Effector CD8-positive, alpha-beta T cell (primary cell): ENCODE results near the gene CCNL2.
A peak's percentile ranks its signal among the peaks of the same experiment; 100 is the strongest.

ENCODE experiments used
- DNase-seq: peaks from one replicate; lab custom pipeline; 2025; lab: John Stamatoyannopoulos, UW

CCNL2 gene

GRCh38 chr1:1342061-1342562, 57.0 kb downstream of the CCNL2 start:
- DNase-seq = no peak

DNA sequence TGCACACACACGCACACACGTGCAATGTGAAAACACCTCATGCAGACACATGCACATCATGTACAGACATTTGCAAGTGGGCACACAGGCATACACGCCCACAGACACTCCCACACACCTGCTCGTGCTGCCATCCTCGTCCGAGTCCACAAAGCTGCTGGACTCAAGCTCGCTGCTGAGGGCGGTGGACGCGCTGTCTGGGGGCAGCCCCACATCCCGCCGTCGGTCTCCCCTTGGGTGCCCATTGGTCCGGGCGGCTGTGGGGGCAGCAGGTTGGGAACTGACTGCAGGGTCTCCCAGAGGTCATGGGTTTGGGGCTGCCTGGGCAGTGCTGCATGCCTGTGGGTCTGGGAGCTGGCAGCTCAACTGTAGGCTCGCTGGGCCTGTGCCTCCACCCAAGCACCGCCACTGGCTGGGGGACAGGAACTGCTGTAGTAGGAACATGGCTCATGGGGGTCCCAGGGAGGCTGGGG, 57.5 kb downstream of the CCNL2 start:
- no peak for DNase-seq

DNA sequence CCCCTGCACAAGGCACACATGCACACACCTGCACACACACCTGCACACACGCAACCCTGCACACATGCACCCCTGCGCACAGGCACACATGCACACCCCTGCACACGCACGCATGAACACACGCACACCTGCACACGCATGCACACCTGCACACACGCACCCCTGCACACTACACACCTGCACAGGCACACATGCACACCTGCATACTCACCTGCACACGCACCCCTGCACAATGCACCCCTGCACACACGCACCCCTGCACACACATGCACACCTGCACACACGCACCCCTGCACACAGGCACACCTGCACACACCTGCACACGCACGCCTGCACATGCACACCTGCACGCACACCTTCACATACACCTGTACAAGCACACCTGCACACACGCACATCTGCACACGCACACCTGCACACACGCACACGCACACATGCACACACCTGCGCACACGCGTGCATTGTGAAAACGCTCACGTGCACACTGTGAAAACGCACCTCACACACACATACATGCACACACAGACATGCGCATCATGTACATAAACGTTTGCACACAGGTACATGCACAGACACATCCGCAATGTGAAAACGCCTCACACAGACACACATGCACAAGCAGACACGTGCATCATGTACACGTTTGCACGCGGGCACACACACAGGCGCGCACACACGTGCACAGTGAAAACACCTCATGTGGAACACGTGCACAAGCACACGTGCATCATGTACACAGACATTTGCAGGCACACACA, 58.2 kb downstream of the CCNL2 start:
- DNase-seq = no peak

DNA sequence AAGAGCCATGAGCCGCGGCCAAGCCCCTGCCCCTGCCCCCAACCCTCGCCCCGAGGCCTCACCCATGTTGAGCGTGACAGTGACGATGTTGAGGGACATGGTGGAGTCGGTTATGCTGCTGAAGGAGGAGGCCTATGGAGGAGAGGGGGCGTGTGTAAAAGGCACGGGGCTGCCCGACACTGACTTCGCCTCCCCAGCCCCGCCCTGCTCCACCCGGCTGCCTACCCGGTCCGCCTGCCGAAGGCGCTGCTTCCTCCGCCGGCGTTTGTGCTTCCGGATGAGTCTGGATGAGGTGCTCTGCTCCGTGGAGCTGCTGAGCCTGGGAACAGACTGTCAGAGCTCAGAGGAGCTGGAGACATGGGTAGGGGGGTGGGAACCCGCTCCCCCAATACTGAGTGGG, 59.0 kb downstream of the CCNL2 start:
- no peak for DNase-seq

DNA sequence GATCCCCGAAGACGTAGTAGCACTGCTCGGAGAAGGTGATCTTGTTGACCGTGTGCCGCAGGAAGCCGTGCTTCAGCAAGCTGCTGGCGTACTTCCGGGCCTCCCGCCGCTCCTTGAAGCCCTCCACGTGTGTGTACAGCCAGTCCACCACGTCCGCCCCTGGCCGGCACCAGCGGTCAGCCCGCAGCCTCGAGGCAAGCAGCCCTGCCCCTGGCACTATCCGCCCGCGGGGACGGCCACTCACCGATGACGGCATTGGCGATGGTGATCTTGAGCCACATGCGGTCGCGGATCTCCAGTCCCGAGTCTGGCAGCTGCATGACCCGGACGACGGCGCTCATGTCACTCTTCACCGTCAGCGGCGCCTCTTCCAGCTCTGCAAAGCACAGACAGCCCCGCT, 60.9 kb downstream of the CCNL2 start:
- DNase-seq = no peak

GRCh38 chr1:1337793-1338147, 61.4 kb downstream of the CCNL2 start:
- DNase-seq = peak; percentile 17

GRCh38 chr1:1336931-1337792, 62.0 kb downstream of the CCNL2 start:
- no peak for DNase-seq

GRCh38 chr1:1336446-1336845, 62.7 kb downstream of the CCNL2 start:
- no peak for DNase-seq

- DNase-seq = no peak
These were observed 63.3 kb downstream of the CCNL2 start for GRCh38 chr1:1335792-1336248.
